ENCODE data around the gene MAST3.
A peak's percentile ranks its signal among the peaks of the same experiment; 100 is the strongest.

MAST3 gene

GRCh38 chr19:18059902-18060301 lies 37.7 kb upstream of the MAST3 start:
- TF ChIP-seq PAX5 (IDR thresholded peaks at IDR 0.05; ENCODE audit: insufficient read depth, low read length, severe bottlenecking), result no peak
- FAIRE-seq, result no peak
- no peak for DNase-seq (ENCODE audit: insufficient read length, low spot score)

DNA sequence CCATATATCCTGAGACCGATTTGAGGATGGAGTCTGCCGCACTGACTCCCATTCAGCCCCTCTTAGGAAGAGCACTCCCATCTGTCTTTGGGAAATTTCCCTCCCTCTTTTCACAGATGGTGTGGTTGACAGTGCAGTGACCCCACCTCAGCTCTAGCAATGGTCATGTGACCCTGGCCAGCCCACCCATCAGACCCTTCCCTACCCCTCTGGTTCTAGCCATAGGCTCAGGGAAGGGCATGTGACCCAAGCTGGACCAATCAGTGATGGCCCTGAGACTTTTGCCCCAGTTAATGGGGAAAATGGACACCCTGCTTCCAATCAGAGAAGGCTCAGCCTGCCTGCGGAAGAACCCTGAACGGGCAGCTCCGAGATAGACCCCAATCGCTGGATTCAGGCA lies 37.1 kb upstream of the MAST3 start:
- TF ChIP-seq POU2F2 (IDR thresholded peaks at IDR 0.05; ENCODE audit: low read depth, low read length) (no peak), TAF1 (IDR thresholded peaks at IDR 0.05; ENCODE audit: low read depth, low read length) (no peak), SPI1 (IDR thresholded peaks at IDR 0.05; ENCODE audit: low read depth, low read length) (no peak), PAX5 (IDR thresholded peaks at IDR 0.05; ENCODE audit: insufficient read depth, low read length, severe bottlenecking) (no peak), POLR2AphosphoS5 (IDR thresholded peaks at IDR 0.05; ENCODE audit: low read depth, low read length) (no peak), POLR2A (IDR thresholded peaks at IDR 0.05; ENCODE audit: low read depth, low read length) (no peak)
- DNase-seq (ENCODE audit: insufficient read length, low spot score) (no peak), FAIRE-seq (no peak)

DNA sequence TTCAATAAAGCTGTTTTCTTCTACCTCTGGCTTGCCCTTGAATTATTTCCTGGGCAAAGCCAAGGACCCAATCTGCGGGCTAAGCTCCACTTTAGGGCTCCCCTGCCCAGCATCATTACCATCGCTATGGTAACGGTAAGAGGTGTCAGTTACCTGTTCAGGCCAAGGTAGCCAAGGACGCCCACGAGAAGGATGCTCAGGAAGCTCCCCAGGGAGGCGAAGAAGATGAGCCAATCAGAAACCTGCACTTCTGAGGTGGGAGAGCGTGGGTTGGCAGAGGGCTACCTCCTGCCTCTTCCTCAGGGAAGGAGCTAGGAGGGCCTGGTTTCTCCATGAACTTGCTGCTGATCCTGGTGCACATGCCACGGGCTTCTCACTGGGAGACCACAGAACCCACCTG lies 35.5 kb upstream of the MAST3 start:
- DNase-seq (ENCODE audit: insufficient read length, low spot score), result no peak
- FAIRE-seq, result no peak

GRCh38 chr19:18063463-18063862 lies 34.1 kb upstream of the MAST3 start:
- peak; percentile 45 for FAIRE-seq
- TF ChIP-seq SPI1 (IDR thresholded peaks at IDR 0.05; ENCODE audit: low read depth, low read length) (no peak), POLR2AphosphoS5 (IDR thresholded peaks at IDR 0.05; ENCODE audit: low read depth, low read length) (no peak), TAF1 (IDR thresholded peaks at IDR 0.05; ENCODE audit: low read depth, low read length) (no peak), POLR2A (IDR thresholded peaks at IDR 0.05; ENCODE audit: low read depth, low read length) (no peak), PAX5 (IDR thresholded peaks at IDR 0.05; ENCODE audit: insufficient read depth, low read length, severe bottlenecking) (no peak), POU2F2 (IDR thresholded peaks at IDR 0.05; ENCODE audit: low read depth, low read length) (no peak)
- no peak for DNase-seq (ENCODE audit: insufficient read length, low spot score)

More for the DNA sequence above, 35.5 kb upstream of the MAST3 start:
- TF ChIP-seq PAX5 (IDR thresholded peaks at IDR 0.05; ENCODE audit: insufficient read depth, low read length, severe bottlenecking) (no peak), POU2F2 (IDR thresholded peaks at IDR 0.05; ENCODE audit: low read depth, low read length) (no peak), SPI1 (IDR thresholded peaks at IDR 0.05; ENCODE audit: low read depth, low read length) (no peak), TAF1 (IDR thresholded peaks at IDR 0.05; ENCODE audit: low read depth, low read length) (no peak), POLR2A (IDR thresholded peaks at IDR 0.05; ENCODE audit: low read depth, low read length) (no peak), POLR2AphosphoS5 (IDR thresholded peaks at IDR 0.05; ENCODE audit: low read depth, low read length) (no peak)

GRCh38 chr19:18065173-18065495 lies 32.4 kb upstream of the MAST3 start:
- FAIRE-seq, result no peak
- TF ChIP-seq POU2F2 (IDR thresholded peaks at IDR 0.05; ENCODE audit: low read depth, low read length) (no peak), TAF1 (IDR thresholded peaks at IDR 0.05; ENCODE audit: low read depth, low read length) (no peak), SPI1 (IDR thresholded peaks at IDR 0.05; ENCODE audit: low read depth, low read length) (no peak), POLR2AphosphoS5 (IDR thresholded peaks at IDR 0.05; ENCODE audit: low read depth, low read length) (no peak), POLR2A (IDR thresholded peaks at IDR 0.05; ENCODE audit: low read depth, low read length) (no peak), PAX5 (IDR thresholded peaks at IDR 0.05; ENCODE audit: insufficient read depth, low read length, severe bottlenecking) (no peak)
- DNase-seq (ENCODE audit: insufficient read length, low spot score), result no peak

- FAIRE-seq (no peak), DNase-seq (ENCODE audit: insufficient read length, low spot score) (no peak)
- TF ChIP-seq POU2F2 (IDR thresholded peaks at IDR 0.05; ENCODE audit: low read depth, low read length), result no peak
- TF ChIP-seq POLR2A (IDR thresholded peaks at IDR 0.05; ENCODE audit: low read depth, low read length), result no peak
- no peak for TF ChIP-seq TAF1 (IDR thresholded peaks at IDR 0.05; ENCODE audit: low read depth, low read length)
- no peak for TF ChIP-seq PAX5 (IDR thresholded peaks at IDR 0.05; ENCODE audit: insufficient read depth, low read length, severe bottlenecking)
Measured at GRCh38 chr19:18068395-18068794, 29.2 kb upstream of the MAST3 start.

DNA sequence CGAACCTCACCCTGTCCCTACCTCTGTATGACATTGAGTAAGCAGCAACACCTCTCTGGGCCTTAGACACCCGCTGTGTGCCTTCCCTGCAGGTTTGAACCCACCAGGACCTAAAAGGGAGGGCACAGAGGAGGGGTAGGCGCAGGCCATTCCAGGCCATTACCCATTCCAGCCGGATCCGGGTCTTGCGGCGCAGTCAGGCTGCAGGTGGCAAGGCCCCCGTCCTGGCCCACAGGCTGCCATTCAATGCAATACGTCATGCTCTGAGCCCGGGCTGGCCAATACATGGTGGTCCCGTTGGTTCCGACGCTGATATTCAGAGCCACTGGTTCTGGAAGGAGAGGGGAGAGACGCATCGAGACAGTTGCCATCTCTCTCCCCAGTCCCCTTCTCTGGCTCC lies 28.2 kb upstream of the MAST3 start:
- DNase-seq (ENCODE audit: insufficient read length, low spot score) (no peak), FAIRE-seq (no peak)
- TF ChIP-seq POU2F2 (IDR thresholded peaks at IDR 0.05; ENCODE audit: low read depth, low read length), result no peak
- TF ChIP-seq SPI1 (IDR thresholded peaks at IDR 0.05; ENCODE audit: low read depth, low read length), result no peak
- TF ChIP-seq POLR2AphosphoS5 (IDR thresholded peaks at IDR 0.05; ENCODE audit: low read depth, low read length), result no peak
- no peak for TF ChIP-seq POLR2A (IDR thresholded peaks at IDR 0.05; ENCODE audit: low read depth, low read length)
- TF ChIP-seq PAX5 (IDR thresholded peaks at IDR 0.05; ENCODE audit: insufficient read depth, low read length, severe bottlenecking), result no peak
- no peak for TF ChIP-seq TAF1 (IDR thresholded peaks at IDR 0.05; ENCODE audit: low read depth, low read length)

- TF ChIP-seq POLR2A (IDR thresholded peaks at IDR 0.05; ENCODE audit: low read depth, low read length) (no peak), POLR2AphosphoS5 (IDR thresholded peaks at IDR 0.05; ENCODE audit: low read depth, low read length) (no peak), TAF1 (IDR thresholded peaks at IDR 0.05; ENCODE audit: low read depth, low read length) (no peak), POU2F2 (IDR thresholded peaks at IDR 0.05; ENCODE audit: low read depth, low read length) (no peak), PAX5 (IDR thresholded peaks at IDR 0.05; ENCODE audit: insufficient read depth, low read length, severe bottlenecking) (no peak), SPI1 (IDR thresholded peaks at IDR 0.05; ENCODE audit: low read depth, low read length) (no peak)
- DNase-seq (ENCODE audit: insufficient read length, low spot score) (no peak), FAIRE-seq (no peak)
Measured at GRCh38 chr19:18070181-18070580, 27.4 kb upstream of the MAST3 start.

DNA sequence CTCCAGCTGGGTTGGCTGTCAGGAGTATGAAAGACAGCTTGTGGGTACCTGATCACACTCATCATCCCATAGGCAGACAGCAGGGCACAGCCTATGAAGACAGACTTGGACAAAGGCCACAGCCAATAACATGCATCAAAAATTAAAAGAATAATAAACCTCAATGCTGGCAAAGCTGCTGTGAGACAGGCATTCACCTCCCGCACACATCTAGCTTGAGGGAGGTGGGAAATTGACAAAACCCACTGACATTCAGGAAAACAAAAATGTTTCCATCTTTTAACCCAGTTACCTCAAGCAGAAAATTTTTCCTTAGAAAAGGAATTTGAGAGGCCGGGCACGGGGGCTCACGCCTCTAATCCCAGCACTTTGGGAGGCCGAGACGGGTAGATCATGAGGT lies 25.2 kb upstream of the MAST3 start:
- no peak for DNase-seq (ENCODE audit: insufficient read length, low spot score)
- no peak for TF ChIP-seq PAX5 (IDR thresholded peaks at IDR 0.05; ENCODE audit: insufficient read depth, low read length, severe bottlenecking)
- no peak for TF ChIP-seq POLR2AphosphoS5 (IDR thresholded peaks at IDR 0.05; ENCODE audit: low read depth, low read length)
- FAIRE-seq, result no peak

GRCh38 chr19:18073197-18073596 lies 24.4 kb upstream of the MAST3 start:
- DNase-seq (ENCODE audit: insufficient read length, low spot score), result no peak
- FAIRE-seq, result no peak
- TF ChIP-seq POLR2AphosphoS5 (IDR thresholded peaks at IDR 0.05; ENCODE audit: low read depth, low read length) (no peak), POLR2A (IDR thresholded peaks at IDR 0.05; ENCODE audit: low read depth, low read length) (no peak), SPI1 (IDR thresholded peaks at IDR 0.05; ENCODE audit: low read depth, low read length) (no peak), PAX5 (IDR thresholded peaks at IDR 0.05; ENCODE audit: insufficient read depth, low read length, severe bottlenecking) (no peak), POU2F2 (IDR thresholded peaks at IDR 0.05; ENCODE audit: low read depth, low read length) (no peak), TAF1 (IDR thresholded peaks at IDR 0.05; ENCODE audit: low read depth, low read length) (no peak)

- TF ChIP-seq SPI1 (IDR thresholded peaks at IDR 0.05; ENCODE audit: low read depth, low read length), result no peak
- TF ChIP-seq POU2F2 (IDR thresholded peaks at IDR 0.05; ENCODE audit: low read depth, low read length), result no peak
- no peak for TF ChIP-seq POLR2AphosphoS5 (IDR thresholded peaks at IDR 0.05; ENCODE audit: low read depth, low read length)
- TF ChIP-seq POLR2A (IDR thresholded peaks at IDR 0.05; ENCODE audit: low read depth, low read length), result no peak
- TF ChIP-seq TAF1 (IDR thresholded peaks at IDR 0.05; ENCODE audit: low read depth, low read length), result no peak
- no peak for TF ChIP-seq PAX5 (IDR thresholded peaks at IDR 0.05; ENCODE audit: insufficient read depth, low read length, severe bottlenecking)
- DNase-seq (ENCODE audit: insufficient read length, low spot score), result no peak
- peak; percentile 70 for FAIRE-seq
Measured at GRCh38 chr19:18074192-18074591, 23.4 kb upstream of the MAST3 start.

All from GM12891 (cell line).